ENCODE data around the gene CYTH4.

CYTH4 gene

DNA sequence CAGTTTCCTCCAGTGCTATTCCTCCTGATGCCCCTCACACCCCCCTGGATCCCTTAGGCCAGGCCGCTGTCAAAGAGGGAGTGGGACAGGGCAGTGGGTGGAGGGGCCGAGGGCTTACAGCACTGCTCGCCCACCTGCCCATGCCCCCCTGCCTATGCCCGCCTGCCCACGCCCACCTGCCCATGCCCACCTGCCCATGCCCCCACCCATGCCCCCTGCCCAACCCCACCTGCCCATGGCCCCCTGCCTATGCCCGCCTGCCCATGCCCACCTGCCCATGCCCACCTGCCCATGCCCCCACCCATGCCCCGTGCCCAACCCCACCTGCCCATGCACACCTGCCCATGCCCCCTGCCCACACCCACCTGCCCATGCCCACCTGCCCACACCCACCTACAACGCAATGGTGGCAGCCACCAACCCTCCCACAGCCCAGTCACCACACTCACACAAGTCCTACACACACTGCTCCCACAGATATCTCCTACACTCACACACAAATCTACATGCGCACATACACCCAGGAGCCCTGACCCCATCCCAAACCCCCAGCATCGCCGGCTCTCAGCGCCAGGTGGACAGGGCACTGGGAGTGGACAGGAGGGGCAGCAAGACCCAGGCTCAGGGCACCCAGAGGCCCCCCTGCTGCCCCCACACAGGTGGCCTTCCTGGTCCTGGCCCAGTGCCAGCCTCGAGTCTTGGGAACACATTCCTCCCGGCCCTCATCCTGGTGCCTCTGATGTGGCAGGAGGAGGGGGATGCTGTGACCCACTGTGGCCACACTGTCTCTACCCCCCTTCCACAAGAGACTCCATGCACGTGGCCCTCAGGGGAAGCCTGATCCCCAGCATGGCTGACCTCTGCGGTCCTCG lies 61.8 kb downstream of the CYTH4 start:
- TF ChIP-seq, protein P1, sequence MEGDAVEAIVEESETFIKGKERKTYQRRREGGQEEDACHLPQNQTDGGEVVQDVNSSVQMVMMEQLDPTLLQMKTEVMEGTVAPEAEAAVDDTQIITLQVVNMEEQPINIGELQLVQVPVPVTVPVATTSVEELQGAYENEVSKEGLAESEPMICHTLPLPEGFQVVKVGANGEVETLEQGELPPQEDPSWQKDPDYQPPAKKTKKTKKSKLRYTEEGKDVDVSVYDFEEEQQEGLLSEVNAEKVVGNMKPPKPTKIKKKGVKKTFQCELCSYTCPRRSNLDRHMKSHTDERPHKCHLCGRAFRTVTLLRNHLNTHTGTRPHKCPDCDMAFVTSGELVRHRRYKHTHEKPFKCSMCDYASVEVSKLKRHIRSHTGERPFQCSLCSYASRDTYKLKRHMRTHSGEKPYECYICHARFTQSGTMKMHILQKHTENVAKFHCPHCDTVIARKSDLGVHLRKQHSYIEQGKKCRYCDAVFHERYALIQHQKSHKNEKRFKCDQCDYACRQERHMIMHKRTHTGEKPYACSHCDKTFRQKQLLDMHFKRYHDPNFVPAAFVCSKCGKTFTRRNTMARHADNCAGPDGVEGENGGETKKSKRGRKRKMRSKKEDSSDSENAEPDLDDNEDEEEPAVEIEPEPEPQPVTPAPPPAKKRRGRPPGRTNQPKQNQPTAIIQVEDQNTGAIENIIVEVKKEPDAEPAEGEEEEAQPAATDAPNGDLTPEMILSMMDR (IDR thresholded peaks at IDR 0.05; ENCODE audit: low read depth, low read length): no peak
- DNase-seq (ENCODE audit: low read depth in 2 of 2): no peak
- H3K4me3 ChIP-seq (replicated peaks in 1 of 2; ENCODE audit: low read depth in 2 of 2, low read length in 2 of 2): no peak overlapping the region

DNA sequence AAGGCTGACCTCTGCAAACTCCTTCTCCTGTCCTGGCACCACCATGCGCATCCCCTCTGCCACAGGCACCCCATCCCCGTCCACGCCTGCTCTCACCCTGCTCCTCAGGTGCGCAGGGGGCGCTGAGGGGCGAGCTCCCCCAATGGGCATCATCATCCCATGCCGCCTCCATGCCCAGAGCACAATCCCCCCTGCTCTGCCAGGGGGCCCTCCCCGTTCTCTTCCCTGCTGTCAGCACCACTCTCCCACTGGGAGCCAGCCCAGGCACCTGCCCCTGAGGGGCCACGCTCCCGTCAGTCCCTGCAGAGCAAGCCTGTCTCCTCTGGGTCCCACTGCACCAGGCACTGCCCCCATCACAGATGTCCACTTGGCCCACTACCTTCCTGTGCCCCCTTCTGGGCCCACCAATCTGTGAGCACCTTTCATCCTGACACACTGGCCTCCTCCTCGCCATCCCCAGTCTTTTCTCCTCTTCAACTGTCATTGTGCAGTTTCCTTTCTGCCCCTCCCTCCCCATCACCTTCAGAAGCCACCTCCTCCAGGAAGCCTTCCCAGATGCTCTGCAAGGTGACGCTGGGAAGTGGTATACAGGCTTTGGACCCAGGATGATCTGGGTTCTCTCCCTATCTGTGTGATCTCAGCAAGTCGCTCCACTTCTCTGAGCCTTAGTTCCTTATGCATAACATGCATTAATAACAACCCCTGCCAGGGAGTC lies 62.6 kb downstream of the CYTH4 start:
- TF ChIP-seq, protein P1 (IDR thresholded peaks at IDR 0.05; ENCODE audit: low read depth, low read length): no peak
- DNase-seq (ENCODE audit: low read depth in 2 of 2): no peak
- no peak overlapping the region for H3K4me3 ChIP-seq (replicated peaks in 1 of 2; ENCODE audit: low read depth in 2 of 2, low read length in 2 of 2)

DNA sequence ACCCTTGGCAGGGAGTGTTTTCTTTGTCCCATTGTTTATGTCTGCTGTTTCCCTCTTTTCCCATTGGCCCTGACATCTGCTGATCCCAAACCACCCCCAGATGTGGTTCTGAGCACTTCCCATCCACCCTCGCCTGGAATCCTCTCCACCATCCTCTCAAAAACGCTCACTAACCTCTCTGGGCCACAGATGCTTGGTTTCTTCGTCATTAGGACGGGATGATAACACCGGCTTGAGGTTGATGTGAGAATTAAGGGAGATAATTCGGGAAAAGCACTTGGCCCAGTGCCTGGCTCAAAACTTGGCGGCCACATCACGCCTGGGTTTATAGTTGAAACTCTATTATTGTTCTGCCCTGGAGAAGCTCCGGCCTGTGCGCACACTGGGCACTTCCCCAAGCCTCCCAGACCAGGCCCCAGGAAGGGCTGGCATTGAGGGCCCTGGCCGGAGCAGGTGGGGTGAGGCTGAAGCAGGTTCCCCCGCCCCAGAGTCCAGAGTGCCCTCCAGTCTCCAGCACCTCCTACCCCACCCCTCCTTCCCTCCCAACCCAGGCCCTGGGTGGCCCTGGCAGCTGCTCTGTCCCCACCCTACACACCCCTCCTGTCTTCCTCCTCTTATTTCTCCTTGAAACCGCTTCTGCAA lies 63.7 kb downstream of the CYTH4 start:
- peak; percentile 78 to 98 for DNase-seq (ENCODE audit: low read depth in 2 of 2)
- TF ChIP-seq, protein P1 (IDR thresholded peaks at IDR 0.05; ENCODE audit: low read depth, low read length): no peak
- H3K4me3 ChIP-seq (replicated peaks in 1 of 2; ENCODE audit: low read depth in 2 of 2, low read length in 2 of 2): no peak overlapping the region

DNA sequence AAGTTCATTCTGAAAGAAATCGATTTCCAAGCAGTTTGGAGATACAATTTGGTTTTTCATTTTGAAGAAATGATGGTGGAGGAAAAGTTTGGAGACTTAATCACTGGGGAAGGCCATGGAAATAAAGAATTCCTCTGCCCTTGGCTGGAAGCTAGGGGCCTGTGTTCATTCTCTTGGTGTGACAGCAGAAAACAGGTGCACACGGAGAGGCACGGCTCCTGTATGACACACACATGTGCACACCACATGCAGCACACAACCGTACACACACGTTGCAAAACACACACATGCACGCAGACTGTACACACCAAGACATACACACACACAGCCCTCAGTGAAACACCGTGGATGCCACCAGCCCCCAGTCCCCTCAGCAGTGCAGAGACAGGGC lies 64.2 kb downstream of the CYTH4 start:
- TF ChIP-seq, protein P1 (IDR thresholded peaks at IDR 0.05; ENCODE audit: low read depth, low read length): no peak
- no peak overlapping the region for H3K4me3 ChIP-seq (replicated peaks in 1 of 2; ENCODE audit: low read depth in 2 of 2, low read length in 2 of 2)
- DNase-seq (ENCODE audit: low read depth in 2 of 2): no peak

DNA sequence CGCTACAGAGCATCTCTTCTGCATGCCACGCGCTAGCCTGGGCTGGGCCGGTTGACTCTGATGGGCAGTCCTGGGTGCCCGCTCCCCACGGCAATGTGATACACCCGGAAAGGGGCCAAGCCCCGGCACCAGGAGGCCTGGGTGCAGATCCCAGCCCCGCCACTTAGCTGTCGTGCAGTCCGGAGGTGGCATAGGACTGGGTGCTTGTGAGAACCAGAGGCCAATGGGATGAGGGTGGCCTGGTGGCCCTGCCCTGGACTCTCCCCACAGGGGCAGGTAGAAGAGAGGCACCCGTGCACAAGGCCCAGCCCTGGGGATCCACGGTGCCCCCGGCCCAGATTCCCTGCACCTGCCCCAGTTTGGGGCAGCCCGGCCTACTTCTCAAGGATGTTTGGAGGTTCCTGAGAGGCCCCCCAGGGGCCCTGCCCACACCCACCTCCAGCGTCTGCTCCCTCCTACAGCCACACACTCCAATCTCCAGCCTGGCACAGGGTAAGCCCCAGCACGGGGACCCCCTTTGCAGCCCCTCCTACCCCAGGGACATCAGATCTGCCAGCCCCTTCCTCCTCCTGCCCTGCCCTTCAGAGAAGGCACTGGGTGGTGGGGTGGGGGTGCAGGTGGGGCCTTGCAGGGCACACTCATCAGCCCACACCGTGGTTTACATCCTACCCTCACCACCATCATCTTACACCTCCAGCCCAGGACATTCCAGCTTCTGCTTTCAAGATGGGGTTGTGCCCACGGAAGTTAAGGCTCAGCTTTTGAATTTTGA lies 66.9 kb downstream of the CYTH4 start:
- DNase-seq (ENCODE audit: low read depth in 2 of 2): no peak
- no peak overlapping the region for H3K4me3 ChIP-seq (replicated peaks in 1 of 2; ENCODE audit: low read depth in 2 of 2, low read length in 2 of 2)
- TF ChIP-seq, protein P1 (IDR thresholded peaks at IDR 0.05; ENCODE audit: low read depth, low read length): no peak

DNA sequence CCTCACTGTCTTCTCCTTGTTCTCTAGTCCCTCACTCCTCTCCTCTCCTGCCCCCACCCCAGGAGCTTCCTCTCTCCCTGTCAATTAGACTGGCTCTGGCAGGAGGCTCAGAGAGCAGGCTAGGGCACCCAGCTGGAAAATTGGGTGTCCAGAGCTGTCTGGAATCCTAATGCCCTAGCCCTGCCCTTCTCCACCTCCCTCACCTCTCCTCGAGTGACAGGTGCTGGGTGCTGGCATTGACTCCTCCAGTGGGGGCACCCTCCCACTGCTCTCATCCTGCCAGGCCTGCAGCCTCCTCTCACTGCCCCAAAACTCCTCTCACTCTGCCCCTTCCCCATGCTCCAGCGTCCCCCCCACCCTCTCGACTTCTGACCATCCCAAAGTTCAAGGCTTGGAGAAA lies 68.9 kb downstream of the CYTH4 start:
- DNase-seq (ENCODE audit: low read depth in 2 of 2): no peak
- H3K4me3 ChIP-seq (replicated peaks in 1 of 2; ENCODE audit: low read depth in 2 of 2, low read length in 2 of 2): no peak overlapping the region
- TF ChIP-seq, protein P1 (IDR thresholded peaks at IDR 0.05; ENCODE audit: low read depth, low read length): no peak
